WTC11 (cell line): ENCODE measurements around the gene SLCO6A1.

ENCODE experiments used
- ATF3 ChIP-seq: sonication (generic); formaldehyde crosslinking; conservative IDR thresholded peaks from 2 replicates; pipeline ENCODE4 v1.8.1; 2022; ENCODE audit warnings: mild to moderate bottlenecking, missing genetic modification reagents
- CREB1 ChIP-seq: sonication (generic); formaldehyde crosslinking; IDR thresholded peaks from 2 replicates; pipeline ENCODE4 v1.8.0; 2023; ENCODE audit warnings: mild to moderate bottlenecking, missing genetic modification reagents
- CTCF ChIP-seq: fragments of 200-600 bp; IDR thresholded peaks from 2 replicates; pipeline ENCODE4 v1.8.0; 2022; ENCODE audit warnings: antibody characterized with exemption
- FOXJ3 ChIP-seq: sonication (generic); formaldehyde crosslinking; IDR thresholded peaks from 2 replicates; pipeline ENCODE4 v1.9.0; 2021; ENCODE audit warnings: missing genetic modification reagents, mild to moderate bottlenecking, borderline replicate concordance
- PRDM15 ChIP-seq: sonication (generic); formaldehyde crosslinking; IDR thresholded peaks from 2 replicates; pipeline ENCODE4 v1.8.0; 2022; ENCODE audit warnings: missing genetic modification reagents
- PRRX2 ChIP-seq: fragments of 250-450 bp; sonication (Bioruptor Pico); IDR thresholded peaks from 2 replicates; pipeline ENCODE4 v1.8.0; 2021; ENCODE audit warnings: mild to moderate bottlenecking
- TF ChIP-seq, protein P1 (sequence below): sonication (generic); formaldehyde crosslinking; IDR thresholded peaks from 2 replicates; pipeline ENCODE4 v1.8.1; 2023; ENCODE audit warnings: mild to moderate bottlenecking, missing genetic modification reagents, moderate library complexity

- TF ChIP-seq, protein P1, sequence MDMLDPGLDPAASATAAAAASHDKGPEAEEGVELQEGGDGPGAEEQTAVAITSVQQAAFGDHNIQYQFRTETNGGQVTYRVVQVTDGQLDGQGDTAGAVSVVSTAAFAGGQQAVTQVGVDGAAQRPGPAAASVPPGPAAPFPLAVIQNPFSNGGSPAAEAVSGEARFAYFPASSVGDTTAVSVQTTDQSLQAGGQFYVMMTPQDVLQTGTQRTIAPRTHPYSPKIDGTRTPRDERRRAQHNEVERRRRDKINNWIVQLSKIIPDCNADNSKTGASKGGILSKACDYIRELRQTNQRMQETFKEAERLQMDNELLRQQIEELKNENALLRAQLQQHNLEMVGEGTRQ: no peak
- no peak for TF ChIP-seq PRRX2 (CRISPR knock-in tag)
- TF ChIP-seq ATF3 (CRISPR knock-in tag): no peak
- no peak for TF ChIP-seq CREB1 (CRISPR knock-in tag)
- TF ChIP-seq FOXJ3 (CRISPR knock-in tag): no peak
- no peak for TF ChIP-seq CTCF
- no peak for TF ChIP-seq PRDM15 (CRISPR knock-in tag)
Measured at GRCh38 chr5:102375876-102376275, 122.9 kb downstream of the SLCO6A1 start.
